HG03571 (cell line): Measurements from ENCODE around the gene MTHFSD.

ENCODE experiments used
- ATAC-seq: cut with Tn5 transposase; IDR thresholded peaks from one replicate; pipeline ENCODE4 v1.9.1; 2021; ENCODE audit not compliant: unreplicated experiment

Gene MTHFSD

DNA sequence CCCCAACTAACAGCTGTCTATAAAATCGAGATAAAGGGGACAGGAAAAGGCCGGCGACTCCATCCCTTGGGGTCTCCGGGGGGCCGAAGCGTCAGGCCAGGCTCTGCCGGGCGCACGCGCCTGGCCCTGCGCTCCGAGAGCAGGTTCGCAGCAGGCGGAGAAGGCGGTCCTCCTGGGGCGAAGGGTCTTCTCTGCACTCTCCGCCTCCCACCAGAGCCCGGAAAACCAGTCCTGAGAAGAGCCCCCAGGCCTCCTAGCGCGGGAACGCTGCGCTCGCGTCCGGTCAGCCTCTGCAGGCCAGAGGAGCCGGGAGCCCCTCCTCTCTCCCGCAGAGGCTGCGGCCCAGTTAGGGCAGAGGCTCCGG is 39.6 kb downstream of the MTHFSD start:
- no peak for ATAC-seq

DNA sequence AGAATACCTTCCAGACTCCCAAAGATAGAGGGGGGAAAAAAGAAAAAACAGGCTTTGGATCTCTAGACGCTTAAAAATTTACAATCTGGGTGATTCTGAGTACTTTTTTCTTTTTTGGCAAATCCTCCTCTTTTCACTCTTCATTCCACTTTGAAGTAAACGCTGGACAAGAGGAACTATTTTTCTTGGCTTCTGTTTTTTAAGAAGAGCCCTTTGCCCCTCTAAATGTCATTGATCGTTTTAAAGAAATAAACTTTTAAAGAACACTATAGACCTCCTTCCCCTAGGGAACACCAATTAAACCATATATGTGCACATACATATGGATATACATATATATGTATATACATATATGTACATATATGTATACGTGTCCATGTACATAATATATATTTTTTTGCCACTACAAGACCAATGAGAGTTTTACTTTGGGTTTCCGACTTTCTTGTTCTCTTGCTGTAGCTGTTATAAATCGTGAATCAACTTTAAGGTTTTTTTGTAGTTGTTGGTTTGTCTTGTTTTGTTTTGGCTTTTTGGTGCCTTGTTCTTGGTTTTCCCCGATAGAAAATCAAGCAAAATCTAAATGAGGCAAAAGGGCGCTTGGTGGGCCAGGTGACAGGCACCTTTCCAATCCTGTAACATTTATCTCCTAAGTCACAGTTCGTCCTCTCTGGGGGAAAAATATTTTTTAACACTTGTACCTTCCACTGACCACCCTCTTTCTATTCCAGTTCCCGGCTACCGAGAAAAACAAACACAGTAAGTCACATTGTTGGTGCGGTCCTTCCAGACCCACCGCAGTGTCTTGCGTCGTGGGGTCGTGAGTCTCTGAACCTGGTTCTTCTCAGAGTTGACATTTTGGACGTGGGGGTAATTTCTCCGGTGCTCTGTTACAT is 40.3 kb downstream of the MTHFSD start:
- ATAC-seq: no peak

- no peak for ATAC-seq
These were observed 41.4 kb downstream of the MTHFSD start for GRCh38 chr16:86513471-86514277.

- no peak for ATAC-seq
These were observed 42.1 kb downstream of the MTHFSD start for GRCh38 chr16:86512860-86513470.

DNA sequence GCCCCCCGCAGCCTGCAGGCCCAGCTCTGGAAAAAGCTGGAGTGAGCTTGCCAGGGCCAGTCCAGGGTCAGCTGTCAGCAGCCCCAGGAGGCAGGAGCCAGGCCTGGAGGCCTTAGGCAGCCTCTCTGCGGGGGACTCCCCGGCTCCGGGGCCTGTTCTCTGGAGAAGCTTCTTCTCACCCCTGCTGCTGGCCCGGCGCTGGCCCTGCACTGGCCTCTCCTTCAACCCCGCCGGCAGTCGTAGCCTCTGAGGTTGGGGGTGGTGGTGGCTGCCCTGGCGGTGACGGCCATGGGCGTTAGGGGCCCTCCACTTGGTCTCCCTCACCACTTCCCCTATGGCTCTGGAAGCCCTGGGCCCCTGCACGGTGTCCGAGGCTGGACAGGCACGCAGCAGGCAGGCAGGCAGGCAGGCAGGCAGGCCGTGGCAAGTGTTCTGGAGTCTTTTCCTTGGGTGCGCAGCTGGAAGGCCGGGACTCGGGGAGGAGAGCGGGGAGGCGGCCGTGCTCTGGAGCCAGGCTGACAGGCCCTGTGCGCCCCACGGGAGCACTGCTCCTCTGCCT is 42.7 kb downstream of the MTHFSD start:
- no peak for ATAC-seq

DNA sequence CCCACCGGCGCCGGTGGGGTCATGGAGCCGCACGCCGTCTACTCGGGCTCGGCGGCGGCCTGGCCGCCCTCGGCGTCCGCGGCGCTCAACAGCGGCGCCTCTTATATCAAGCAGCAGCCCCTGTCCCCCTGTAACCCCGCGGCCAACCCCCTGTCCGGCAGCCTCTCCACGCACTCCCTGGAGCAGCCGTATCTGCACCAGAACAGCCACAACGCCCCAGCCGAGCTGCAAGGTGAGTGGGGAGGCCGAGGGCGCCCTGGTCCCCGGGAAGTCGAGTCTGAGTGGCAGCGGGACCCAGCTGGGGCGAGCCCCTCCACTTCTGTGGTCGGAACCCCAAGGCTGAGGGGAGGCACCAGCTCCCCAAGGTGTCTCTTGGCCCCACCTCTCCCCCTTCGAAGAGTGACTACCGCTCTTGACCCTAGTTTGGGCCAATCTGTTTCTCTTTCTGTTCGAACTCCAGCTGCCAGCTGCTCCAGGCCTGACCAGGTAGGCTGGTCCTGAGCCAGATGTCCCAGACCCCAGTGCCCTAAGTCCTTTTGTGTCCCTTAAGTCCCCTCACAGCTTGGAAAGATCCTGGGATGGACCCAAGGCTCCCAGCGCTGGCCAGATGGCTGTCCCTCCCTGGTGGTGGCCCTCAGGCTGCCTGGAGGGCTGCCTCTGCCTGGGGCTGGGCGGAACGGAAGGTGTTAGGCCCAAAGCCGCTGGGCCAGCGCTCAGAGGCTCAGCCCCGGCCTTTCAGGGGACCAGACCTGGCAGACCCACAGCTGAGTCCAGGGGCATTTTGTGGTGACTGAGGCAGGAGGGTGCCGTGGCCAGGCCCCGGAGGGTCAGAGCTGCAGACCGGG is 43.5 kb downstream of the MTHFSD start:
- no peak for ATAC-seq

GRCh38 chr16:86510465-86511261 is 44.4 kb downstream of the MTHFSD start, which contains the start of gene FOXF1:
FOXF1 (plus strand) TSS chr16:86510527; CDS start chr16:86510570, 43 bp downstream.
- no peak for ATAC-seq

GRCh38 chr16:86509759-86510464 is 45.1 kb downstream of the MTHFSD start:
- no peak for ATAC-seq

- ATAC-seq: no peak
These were observed 45.9 kb downstream of the MTHFSD start for GRCh38 chr16:86508947-86509758.

DNA sequence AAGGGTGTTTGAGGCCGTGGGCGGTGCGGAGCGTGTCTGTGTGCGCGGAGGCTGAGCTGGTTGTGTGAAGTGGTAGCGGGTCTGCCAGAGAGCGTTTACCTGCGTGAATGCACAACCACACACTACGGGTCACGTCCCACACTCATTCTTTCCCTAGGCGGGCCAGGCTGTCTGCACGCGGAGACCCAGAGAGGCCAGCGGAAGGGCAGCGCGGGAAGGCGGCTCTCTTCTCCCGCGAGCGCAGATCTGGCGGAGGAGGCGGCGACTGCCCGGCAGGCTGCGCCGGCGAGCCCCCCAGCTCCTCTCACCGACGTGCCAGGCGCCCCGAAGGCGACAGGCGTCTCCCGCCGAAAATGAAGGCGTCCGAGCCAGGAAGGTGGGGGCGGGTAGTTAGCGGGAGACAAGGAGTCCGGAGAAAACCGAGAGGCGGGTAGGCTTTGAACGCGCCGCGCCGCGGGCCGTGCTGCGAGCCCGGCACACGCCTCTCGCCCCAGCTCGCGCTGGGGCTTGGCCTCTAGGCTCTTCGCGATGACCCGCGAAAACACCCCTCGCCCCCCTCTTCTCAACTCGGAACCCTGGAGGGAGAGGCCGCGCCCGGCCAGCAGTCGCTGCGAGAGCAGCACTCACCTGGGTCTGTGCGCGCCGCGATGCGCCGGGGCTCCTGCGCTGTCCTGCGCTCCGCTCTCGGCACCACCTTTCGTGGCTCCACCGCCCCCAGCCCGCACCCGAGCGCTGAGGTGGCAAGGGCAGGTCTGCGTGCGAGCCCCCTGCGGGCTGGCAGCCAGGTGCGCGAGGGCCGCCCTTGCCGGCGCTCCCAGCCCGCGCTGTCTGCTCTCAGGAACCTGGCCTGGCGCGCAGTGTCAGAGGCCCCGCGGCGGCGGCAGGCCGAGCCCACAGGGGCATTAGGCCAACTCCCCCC is 46.7 kb downstream of the MTHFSD start:
- no peak for ATAC-seq

- no peak for ATAC-seq
These were observed 47.6 kb downstream of the MTHFSD start for GRCh38 chr16:86507173-86508027.

DNA sequence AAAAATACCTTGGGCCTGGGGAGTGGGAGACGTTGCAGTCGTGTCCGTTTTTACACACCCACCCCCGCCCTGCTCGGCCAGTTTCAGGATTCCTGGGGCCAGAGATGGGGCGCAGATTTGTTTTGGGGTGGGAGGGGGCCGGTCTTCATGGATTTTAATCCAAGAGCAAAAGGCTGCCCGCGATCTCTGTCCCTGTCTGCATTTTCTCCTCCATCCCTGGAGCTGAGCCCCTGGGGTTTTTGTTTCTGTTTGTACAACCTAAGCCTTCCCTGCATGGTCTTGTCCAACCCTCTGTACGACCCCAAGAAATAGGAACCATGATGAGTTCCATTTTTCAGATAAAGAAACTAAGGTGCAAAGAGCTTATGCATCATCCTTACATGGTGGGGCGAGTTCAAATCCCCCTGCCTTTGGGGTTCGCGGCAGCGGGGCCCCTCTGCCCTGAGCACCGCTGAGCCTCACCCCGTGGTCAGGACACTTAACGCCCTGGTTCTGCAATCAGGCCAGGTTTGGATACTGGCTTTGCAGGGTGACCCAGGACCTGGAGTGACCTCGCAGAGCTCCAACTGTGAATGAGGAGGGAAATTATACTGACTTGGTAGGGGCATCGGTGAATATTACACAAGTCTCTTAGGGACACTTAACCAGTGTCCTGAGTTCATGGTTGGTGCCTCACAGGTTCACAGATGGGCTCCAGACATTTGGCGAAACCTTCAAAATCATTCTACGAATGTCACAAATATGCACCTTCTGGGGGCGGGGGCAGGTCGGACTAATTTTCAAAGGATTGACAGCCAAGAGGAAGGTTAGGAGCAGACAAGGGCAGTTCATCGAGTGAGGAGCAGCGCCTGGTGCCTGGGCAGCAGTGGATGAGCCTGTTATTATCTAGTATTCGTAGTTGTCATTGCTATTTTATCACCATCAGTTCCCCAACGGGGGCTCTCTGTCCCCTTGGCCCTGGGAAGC is 48.9 kb downstream of the MTHFSD start:
- ATAC-seq: no peak

DNA sequence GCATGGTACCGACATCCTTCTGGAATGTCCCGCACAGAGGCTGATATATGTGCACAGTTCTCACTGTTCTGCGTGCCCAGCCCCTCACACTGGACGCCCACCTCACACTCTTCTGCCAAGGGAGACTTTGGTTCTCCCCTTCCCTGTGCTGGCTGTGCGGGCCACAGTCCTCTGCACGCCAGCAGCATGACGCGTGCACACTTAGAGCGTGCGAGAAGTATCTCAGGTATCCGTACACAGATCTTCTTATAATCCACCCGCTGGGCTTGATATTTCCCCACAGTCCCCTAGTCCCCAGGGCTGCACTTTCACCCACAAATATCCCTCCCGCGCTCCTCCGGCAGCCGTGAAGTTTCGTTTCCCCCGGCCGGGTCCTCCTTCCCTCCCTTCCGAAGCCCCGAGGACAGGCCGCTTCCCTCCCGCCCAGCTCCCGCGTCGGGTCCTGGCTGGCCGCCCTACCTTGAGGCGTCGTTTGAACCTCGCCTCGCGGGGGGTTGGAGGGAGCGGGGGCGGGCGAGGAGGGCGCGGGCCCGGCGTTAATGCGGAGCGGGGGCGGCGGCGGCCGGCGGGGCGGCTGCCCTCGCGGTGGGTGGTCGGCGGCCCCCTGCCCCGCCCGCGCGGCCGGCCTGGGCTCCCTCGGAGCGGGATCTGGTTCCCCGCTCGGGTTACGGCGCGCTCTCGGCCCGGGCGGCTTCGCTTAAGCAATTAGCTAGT is 49.7 kb downstream of the MTHFSD start:
- ATAC-seq: no peak
